ENCODE measurements around the gene FNTB.

GRCh38 chr14:65092349-65092748 lies 105.7 kb downstream of the FNTB start:
- TF ChIP-seq RAD21 (IDR thresholded peaks at IDR 0.05; ENCODE audit: low read depth) (no peak), CTCF (IDR thresholded peaks at IDR 0.05 in 2 of 3, conservative IDR thresholded peaks at IDR 0.05 in 1 of 3; ENCODE audit: borderline replicate concordance in 1 of 3, insufficient read depth in 1 of 3, low read depth in 2 of 3, low read length in 2 of 3) (no peak)
